ENCODE results near the gene MAP1B. TPM values are rescaled to one million over a fixed set of nuclear protein-coding genes. Genes with fewer than 3 reads are reported as not detected.

Gene MAP1B
- total RNA-seq, 1 experiment from 2014 or later, result 8.9 TPM

DNA sequence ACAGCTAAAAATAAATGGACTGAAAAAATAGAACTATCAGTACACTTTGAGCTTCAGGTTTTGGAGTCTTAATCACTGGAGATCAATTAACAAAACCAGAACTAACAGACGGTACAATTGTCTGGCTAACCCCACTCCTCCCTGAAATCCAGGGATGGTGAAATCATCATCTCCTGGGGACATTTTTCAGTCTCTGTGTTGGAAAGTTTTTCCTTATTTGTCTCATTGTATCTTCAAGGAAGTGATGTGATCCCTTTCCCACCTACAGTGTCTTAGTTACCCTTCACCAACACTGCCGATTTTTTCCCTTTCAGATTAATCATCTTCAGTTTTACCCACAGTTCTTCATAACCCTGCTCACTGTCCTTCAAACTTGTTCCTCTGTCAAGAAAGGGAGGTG, 81.9 kb downstream of the MAP1B start:
- H3K4me3 ChIP-seq (replicated peaks in 1 of 2; ENCODE audit: low read depth in 1 of 2, low read length in 2 of 2), result no peak overlapping the region
- no TSS peak for BruUV-seq (replicated peaks)
- POLR2A ChIA-PET, result no interaction called here
- no peak overlapping the region for H3K27ac ChIP-seq (ENCODE audit: low read depth, low read length)
- no peak overlapping the region for H3K4me2 ChIP-seq (ENCODE audit: low read length)
- no peaks in the 10 kb centered on the region for H3K79me2 ChIP-seq (ENCODE audit: insufficient read depth, low read length)
- no peaks in the 10 kb centered on the region for H3K4me1 ChIP-seq (ENCODE audit: control insufficient read depth in 1 of 2, insufficient read depth in 2 of 2, low read length in 2 of 2)
- CTCF ChIA-PET, result no interaction called here
- H3K27me3 ChIP-seq (ENCODE audit: insufficient read depth, low read length), result no peaks in the 10 kb centered on the region
- TF ChIP-seq EZH2 (IDR thresholded peaks at IDR 0.05) (no peak), YY1 (IDR thresholded peaks at IDR 0.05; ENCODE audit: extremely low read depth, insufficient replicate concordance, low read depth, low read length) (no peak), CEBPB (IDR thresholded peaks at IDR 0.05; ENCODE audit: low read depth) (no peak), POLR2AphosphoS5 (IDR thresholded peaks at IDR 0.05; ENCODE audit: low read depth, low read length) (no peak), ZFX (IDR thresholded peaks at IDR 0.05) (no peak), SIN3A (IDR thresholded peaks at IDR 0.05; ENCODE audit: low read depth) (no peak), JUND (IDR thresholded peaks at IDR 0.05) (no peak), EGR1 (IDR thresholded peaks at IDR 0.05; ENCODE audit: low read depth) (no peak), EZH2phosphoT487 (IDR thresholded peaks at IDR 0.05; ENCODE audit: borderline replicate concordance) (no peak), POLR2A (IDR thresholded peaks at IDR 0.05; ENCODE audit: borderline replicate concordance, extremely low read depth, insufficient read depth, insufficient read length) (no peak), SP1 (IDR thresholded peaks at IDR 0.05; ENCODE audit: low read depth) (no peak), RAD21 (IDR thresholded peaks at IDR 0.05; ENCODE audit: low read depth) (no peak)
- TF ChIP-seq, protein P1, sequence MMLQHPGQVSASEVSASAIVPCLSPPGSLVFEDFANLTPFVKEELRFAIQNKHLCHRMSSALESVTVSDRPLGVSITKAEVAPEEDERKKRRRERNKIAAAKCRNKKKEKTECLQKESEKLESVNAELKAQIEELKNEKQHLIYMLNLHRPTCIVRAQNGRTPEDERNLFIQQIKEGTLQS (IDR thresholded peaks at IDR 0.05), result no peak
- no peaks in the 10 kb centered on the region for H4K20me1 ChIP-seq (ENCODE audit: insufficient read depth)
- intact Hi-C loops (cut with micrococcal nuclease), result no loop called here
- ATAC-seq (no peak), DNase-seq (ENCODE audit: low read depth, low spot score) (no peak)
- RAD21 ChIA-PET (ENCODE audit: low non-redundant PET in 1 of 2, low total read pairs in 2 of 2, uncharacterized antibody in 2 of 2, unreplicated experiment in 2 of 2), result no interaction called here
- H3K9ac ChIP-seq (ENCODE audit: low read length), result no peak overlapping the region
- H2AFZ ChIP-seq (ENCODE audit: low read depth, low read length, poor library complexity, severe bottlenecking), result no peak overlapping the region
- H3K36me3 ChIP-seq (ENCODE audit: control insufficient read depth in 1 of 2, insufficient read depth in 2 of 2, low read length in 2 of 2), result no peaks in the 10 kb centered on the region
- no peaks in the 10 kb centered on the region for H3K9me2 ChIP-seq (ENCODE audit: insufficient read depth)
- no peaks in the 10 kb centered on the region for H3K9me3 ChIP-seq (ENCODE audit: control insufficient read depth in 1 of 2, insufficient read depth in 1 of 2, low read depth in 1 of 2, low read length in 2 of 2)

DNA sequence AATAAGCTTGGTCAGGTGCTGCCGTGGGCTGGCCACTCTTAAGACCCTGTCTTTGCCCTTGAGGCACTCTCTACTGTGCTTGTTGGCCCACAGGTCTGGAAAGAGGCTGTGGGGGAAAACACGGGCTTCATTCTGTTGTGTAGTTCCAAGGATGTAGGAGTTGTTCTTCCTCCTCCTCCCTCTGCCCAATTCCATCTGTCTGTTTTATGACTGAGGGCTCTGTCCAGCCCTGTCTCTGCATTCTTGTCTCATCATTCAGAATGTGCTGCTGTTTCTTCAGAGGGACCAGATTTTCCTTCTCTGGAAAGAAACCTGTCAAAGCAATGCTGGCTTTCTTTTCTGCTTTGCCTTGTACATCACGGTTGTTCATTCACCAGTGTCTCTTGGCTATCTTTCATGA, 84.1 kb downstream of the MAP1B start:
- no peak overlapping the region for H3K9ac ChIP-seq (ENCODE audit: low read length)
- ChIA-PET CTCF (no interaction called here), POLR2A (no interaction called here), RAD21 (ENCODE audit: low non-redundant PET in 1 of 2, low total read pairs in 2 of 2, uncharacterized antibody in 2 of 2, unreplicated experiment in 2 of 2) (no interaction called here)
- H3K4me1 ChIP-seq (ENCODE audit: control insufficient read depth in 1 of 2, insufficient read depth in 2 of 2, low read length in 2 of 2), result no peaks in the 10 kb centered on the region
- ATAC-seq, result no peak
- H3K36me3 ChIP-seq (ENCODE audit: control insufficient read depth in 1 of 2, insufficient read depth in 2 of 2, low read length in 2 of 2), result no peaks in the 10 kb centered on the region
- H3K79me2 ChIP-seq (ENCODE audit: insufficient read depth, low read length), result no peaks in the 10 kb centered on the region
- H3K27me3 ChIP-seq (ENCODE audit: insufficient read depth, low read length), result no peaks in the 10 kb centered on the region
- H3K4me3 ChIP-seq (replicated peaks in 1 of 2; ENCODE audit: low read depth in 1 of 2, low read length in 2 of 2), result no peak overlapping the region
- no peak overlapping the region for H3K27ac ChIP-seq (ENCODE audit: low read depth, low read length)
- intact Hi-C loops (cut with micrococcal nuclease), result no loop called here
- DNase-seq (ENCODE audit: low read depth, low spot score), result no peak
- no peaks in the 10 kb centered on the region for H3K9me3 ChIP-seq (ENCODE audit: control insufficient read depth in 1 of 2, insufficient read depth in 1 of 2, low read depth in 1 of 2, low read length in 2 of 2)
- no peak overlapping the region for H2AFZ ChIP-seq (ENCODE audit: low read depth, low read length, poor library complexity, severe bottlenecking)
- no TSS peak for BruUV-seq (replicated peaks)
- H3K4me2 ChIP-seq (ENCODE audit: low read length), result no peak overlapping the region
- H4K20me1 ChIP-seq (ENCODE audit: insufficient read depth), result no peaks in the 10 kb centered on the region
- no peaks in the 10 kb centered on the region for H3K9me2 ChIP-seq (ENCODE audit: insufficient read depth)
- TF ChIP-seq EZH2 (IDR thresholded peaks at IDR 0.05) (no peak), SP1 (IDR thresholded peaks at IDR 0.05; ENCODE audit: low read depth) (no peak), YY1 (IDR thresholded peaks at IDR 0.05; ENCODE audit: extremely low read depth, insufficient replicate concordance, low read depth, low read length) (no peak), CBX3 (IDR thresholded peaks at IDR 0.05; ENCODE audit: low read depth) (no peak), ELF1 (IDR thresholded peaks at IDR 0.05; ENCODE audit: borderline replicate concordance, low read depth) (no peak), POLR2A (IDR thresholded peaks at IDR 0.05; ENCODE audit: borderline replicate concordance, extremely low read depth, insufficient read depth, insufficient read length) (no peak), SRF (IDR thresholded peaks at IDR 0.05; ENCODE audit: low read depth) (no peak), POLR2AphosphoS5 (IDR thresholded peaks at IDR 0.05; ENCODE audit: low read depth, low read length) (no peak), RAD21 (IDR thresholded peaks at IDR 0.05; ENCODE audit: low read depth) (no peak), TCF7L2 (IDR thresholded peaks at IDR 0.05; ENCODE audit: borderline replicate concordance, extremely low read depth, insufficient read depth, insufficient read length) (no peak), ZFX (IDR thresholded peaks at IDR 0.05) (no peak)
- TF ChIP-seq, protein P2, sequence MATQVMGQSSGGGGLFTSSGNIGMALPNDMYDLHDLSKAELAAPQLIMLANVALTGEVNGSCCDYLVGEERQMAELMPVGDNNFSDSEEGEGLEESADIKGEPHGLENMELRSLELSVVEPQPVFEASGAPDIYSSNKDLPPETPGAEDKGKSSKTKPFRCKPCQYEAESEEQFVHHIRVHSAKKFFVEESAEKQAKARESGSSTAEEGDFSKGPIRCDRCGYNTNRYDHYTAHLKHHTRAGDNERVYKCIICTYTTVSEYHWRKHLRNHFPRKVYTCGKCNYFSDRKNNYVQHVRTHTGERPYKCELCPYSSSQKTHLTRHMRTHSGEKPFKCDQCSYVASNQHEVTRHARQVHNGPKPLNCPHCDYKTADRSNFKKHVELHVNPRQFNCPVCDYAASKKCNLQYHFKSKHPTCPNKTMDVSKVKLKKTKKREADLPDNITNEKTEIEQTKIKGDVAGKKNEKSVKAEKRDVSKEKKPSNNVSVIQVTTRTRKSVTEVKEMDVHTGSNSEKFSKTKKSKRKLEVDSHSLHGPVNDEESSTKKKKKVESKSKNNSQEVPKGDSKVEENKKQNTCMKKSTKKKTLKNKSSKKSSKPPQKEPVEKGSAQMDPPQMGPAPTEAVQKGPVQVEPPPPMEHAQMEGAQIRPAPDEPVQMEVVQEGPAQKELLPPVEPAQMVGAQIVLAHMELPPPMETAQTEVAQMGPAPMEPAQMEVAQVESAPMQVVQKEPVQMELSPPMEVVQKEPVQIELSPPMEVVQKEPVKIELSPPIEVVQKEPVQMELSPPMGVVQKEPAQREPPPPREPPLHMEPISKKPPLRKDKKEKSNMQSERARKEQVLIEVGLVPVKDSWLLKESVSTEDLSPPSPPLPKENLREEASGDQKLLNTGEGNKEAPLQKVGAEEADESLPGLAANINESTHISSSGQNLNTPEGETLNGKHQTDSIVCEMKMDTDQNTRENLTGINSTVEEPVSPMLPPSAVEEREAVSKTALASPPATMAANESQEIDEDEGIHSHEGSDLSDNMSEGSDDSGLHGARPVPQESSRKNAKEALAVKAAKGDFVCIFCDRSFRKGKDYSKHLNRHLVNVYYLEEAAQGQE (IDR thresholded peaks at IDR 0.05; ENCODE audit: low read depth), result no peak
